ENCODE results near the gene CLHC1.
"Not testable (repeated sequence)": the region's sequence is repeated elsewhere in the genome, so short reads cannot be mapped to it uniquely, and the experiment has no call there.

CLHC1 gene

GRCh38 chr2:55153584-55154299, 78.4 kb downstream of the CLHC1 start:
- DNase-seq (ENCODE audit: low read depth in 2 of 2) = no peak

DNA sequence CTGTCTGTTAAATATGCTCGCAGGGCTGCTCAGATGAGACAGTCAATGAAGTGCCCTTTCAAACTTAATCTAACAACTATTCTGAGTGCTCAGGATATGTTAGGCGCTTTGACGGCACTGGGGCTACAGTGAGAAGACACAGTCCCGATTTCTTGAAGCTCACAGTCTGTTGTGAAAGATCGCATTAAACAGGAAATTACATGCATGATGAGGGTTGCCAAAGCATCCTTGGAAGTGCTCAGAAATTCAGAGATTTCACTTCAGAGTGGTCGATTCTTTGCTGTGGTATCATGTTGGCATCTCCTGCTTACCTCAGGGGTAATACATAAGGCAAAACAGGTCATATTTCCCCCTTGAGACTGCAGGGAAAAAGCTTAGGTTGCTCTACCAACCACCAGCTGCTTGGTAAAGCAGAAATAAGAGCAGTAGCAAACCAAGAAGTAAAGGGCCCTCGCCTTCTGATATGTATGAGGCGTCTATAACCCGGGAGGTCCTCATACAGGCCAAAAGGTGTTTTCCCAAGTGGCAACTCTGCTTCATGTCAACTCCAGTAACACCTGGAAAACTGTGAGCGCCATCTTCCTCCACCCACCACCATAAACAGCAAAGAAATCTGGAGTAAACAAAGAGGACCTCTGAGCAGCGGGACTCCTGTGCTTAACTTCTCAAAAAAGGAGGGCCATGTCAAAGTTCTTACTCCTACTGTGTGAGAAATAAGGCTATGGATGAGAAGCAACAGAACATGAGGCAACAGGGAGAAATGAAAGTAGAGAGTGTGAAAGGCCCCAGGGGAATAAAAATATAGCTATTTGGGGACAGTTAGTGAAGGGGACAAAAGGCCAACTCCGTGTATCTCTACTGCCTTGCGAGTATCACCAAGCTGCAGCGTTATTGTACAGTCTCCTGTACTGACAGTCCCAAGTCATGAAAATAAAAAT, 79.3 kb downstream of the CLHC1 start:
- DNase-seq (ENCODE audit: low read depth in 2 of 2) = no peak

GRCh38 chr2:55151733-55152433, 80.2 kb downstream of the CLHC1 start:
- DNase-seq (ENCODE audit: low read depth in 2 of 2) = no peak

- no peak for DNase-seq (ENCODE audit: low read depth in 2 of 2)
Observed at GRCh38 chr2:55150834-55151233, 81.3 kb downstream of the CLHC1 start.

DNA sequence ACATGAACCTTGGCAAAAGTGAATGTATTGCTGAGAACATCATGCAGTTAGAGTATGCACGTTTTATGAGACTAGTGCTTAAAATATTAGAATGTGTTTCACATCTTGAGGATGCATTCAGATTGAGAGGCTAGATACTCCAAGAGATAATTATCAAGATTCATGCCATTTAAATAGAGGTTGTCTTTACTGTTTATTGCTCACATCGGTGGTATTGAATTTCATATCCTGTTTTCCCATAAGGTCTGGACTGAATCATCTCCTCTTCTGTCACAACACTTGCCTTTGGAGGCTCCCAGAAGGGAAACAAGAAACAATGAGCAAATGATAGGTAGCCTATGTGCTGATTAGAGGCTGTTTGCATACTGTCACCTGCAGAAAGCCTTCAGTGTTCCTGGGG, 83.8 kb downstream of the CLHC1 start:
- no peak for DNase-seq (ENCODE audit: low read depth in 2 of 2)

DNA sequence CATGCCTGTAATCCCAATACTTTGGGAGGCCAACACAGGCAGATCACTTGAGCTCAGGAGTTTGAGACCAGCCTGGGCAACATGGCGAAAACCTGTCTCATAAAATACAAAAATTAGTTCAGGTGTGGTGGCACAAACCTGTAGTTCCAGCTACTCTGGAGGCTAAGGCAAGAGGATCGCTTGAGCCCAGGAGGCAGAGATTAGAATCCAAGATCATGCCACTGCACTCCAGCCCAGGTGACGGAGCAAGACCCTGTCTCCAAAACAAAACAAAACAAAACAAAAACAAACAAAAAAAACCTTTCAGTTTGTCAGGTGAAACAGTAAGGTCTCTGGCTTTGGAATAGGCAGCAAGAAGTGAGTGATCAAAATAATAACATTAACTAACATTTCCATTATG, 84.6 kb downstream of the CLHC1 start:
- DNase-seq (ENCODE audit: low read depth in 2 of 2) = no peak

DNA sequence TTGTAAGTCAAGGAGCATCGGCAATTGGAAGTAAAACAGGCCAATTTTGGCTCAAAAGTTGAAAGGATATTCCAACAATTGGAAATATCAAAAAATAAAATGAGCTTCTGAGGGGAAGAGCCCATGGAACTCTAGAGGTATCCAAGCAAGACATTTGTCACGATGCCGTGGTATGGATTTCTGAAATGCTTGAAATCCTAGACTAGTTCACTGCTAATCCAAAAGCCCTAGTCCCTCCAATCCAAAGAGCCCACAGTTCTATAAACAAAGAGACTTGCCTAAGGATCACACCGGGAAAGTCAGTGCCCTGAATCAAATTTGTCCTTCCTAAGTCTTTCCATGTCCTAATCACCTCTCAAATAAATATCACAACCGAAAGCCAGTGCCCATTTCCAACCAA, 85.1 kb downstream of the CLHC1 start:
- DNase-seq (ENCODE audit: low read depth in 2 of 2) = no peak

DNA sequence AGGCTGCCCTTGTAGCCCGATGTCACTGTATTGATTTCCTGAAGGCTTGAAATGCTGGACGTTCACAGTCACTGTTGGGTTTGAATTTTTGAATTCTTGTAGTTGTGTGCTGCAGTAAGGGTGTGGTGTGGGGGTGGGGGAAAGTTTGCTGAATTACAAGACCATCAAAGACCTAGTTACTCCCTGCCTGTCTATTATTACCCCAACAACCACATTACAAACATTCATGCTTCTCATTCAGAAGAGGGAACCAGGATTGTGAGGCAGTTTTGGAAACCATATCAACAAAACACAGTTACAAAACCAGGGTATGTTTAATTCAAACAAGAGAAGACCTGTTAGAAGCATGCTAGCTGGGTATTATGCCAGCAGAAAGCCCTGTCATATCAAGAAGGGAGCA, 85.8 kb downstream of the CLHC1 start:
- DNase-seq (ENCODE audit: low read depth in 2 of 2) = no peak

DNA sequence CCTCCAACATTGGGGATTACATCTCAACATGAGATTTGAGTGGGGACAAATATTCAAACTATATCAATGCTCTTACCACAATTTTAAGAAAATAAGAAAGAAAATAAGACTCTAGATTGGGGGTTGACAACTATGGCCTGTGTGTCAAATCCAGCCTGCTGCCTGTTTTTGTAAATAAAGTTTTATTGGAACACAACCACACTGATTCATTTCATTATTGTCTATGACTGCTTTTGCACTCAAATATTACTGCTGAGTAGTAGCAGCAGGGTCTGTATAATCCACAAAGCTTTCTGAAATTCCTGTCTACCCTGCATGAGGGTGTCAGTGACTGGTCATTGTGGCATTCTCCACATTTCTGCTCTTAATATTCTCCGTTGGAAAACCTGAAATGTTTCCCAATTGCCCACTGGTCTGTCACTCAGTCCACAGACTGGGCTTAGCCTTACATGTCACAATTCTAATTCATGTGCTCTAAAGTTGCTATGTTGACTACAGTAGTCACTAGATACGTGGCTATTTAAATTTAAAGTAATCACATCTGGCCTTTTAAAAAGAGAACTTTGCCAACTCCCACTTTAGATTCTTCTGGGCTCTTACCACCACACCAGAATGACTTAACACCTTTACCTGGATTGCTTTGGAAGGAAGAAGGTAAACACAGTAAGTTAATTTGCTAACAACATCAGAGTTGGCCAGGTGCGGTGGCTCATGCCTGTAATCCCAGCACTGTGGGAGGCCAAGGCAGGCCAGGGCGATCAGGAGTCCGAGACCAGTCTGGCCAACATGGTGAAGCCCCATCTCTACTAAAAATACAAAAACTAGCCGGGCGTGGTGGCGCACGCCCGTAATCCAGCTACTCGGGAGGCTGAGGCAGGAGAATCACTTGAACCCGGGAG, 86.9 kb downstream of the CLHC1 start:
- DNase-seq (ENCODE audit: low read depth in 2 of 2) = no peak

GRCh38 chr2:55143706-55144105, 88.4 kb downstream of the CLHC1 start:
- not testable (repeated sequence) for DNase-seq (ENCODE audit: low read depth in 2 of 2)

- no peak for DNase-seq (ENCODE audit: low read depth in 2 of 2)
Observed at GRCh38 chr2:55142518-55142917, 89.6 kb downstream of the CLHC1 start.

DNA sequence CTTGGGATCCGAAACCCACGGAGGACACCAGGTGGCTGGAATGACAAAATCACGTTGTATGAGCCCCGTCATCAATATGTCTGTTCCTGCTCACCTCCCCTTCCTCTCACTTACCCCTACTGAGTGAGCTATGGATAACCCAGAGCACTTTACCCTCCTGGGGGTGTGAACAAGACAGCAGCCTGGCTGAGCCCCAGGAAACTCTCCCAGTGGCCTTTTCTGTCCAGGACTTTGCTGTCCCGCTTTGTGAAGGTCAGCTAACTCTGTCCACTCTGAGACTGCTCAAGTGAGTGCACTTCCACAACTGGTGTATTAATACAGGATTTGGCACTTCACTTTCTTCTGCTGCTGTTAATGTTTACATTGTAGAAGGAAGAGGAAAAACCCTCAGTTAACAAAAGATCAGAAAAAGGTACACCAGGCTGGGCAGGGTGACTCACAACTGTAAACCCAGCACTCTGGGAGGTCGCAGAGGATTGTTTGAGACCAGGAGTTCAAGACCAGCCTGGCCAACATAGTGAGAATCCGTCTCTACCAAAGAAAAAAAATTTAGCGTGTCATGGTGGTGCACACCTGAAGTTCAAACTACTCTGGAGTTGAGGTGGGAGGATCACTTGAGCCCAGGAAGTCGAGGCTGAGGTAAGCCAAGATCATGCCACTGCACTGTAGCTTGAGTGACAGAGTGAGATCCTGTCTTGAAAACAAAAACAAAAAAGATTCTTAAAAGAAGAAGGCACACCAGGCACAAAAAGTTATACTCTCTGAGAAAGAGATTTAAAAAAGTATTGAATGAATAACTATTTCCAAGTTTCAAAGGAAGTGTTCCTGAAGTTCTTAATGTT, 90.3 kb downstream of the CLHC1 start:
- no peak for DNase-seq (ENCODE audit: low read depth in 2 of 2)

DNA sequence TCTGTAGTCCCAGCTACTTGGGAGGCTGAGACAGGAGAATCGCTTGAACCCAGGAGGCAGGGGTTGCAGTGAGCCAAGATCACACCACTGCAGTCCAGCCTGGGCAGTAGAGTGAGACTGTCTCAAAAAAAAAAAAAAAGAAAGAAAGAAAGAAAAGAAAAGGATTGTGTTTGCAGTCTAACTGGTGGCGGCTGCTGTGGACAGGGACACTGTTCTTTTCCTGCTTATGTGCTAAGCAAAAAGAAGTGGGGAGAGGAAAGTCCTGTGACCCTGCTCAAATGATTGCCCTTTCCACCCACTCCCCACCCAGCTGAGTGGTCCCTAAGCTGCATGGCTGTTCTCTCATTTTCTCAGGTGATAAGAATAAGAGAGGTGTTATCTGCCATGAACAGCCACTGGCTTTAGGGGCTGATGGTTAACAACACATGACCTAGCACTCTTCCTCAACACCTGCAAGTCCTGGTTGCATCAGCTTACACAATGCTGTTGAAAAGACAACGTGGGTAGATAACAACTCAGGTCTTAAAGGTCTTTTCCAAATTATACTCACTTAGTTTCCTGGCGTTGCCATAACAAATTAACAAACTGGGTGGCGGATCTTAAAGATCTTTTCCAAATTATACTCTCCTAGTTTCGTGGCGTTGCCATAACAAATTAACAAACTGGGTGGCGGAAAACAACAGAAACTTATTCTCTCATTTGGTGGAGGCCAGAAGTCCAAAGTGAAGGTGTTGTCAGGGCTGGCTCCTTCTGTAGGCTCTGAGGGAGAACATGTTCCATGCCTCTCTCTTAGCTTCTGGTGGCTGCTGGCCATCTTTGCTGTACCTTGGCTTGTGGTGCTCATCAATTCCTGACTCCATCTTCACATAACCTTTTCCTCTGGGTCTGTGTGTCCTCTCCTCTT, 91.5 kb downstream of the CLHC1 start:
- DNase-seq (ENCODE audit: low read depth in 2 of 2) = no peak

DNA sequence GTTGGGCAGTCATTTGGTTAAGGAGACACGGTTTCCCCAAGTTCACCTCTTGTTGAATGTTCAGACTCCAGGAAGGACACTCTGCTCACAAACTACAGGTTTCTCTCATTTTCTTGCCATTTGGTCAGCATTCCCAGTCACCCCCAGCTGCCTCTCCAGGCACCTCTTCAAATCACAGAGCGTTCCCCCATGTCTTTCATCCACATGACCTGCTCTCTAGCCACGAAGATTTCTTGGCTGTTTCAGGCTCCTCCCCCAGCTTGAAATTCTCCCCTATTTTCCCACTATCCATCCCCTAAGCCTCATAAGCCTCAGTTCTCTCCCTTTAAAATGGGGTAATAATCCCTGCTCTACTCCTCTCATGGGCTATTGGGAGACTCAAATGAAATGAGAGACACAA, 92.8 kb downstream of the CLHC1 start:
- DNase-seq (ENCODE audit: low read depth in 2 of 2) = no peak

GRCh38 chr2:55138882-55139229, 93.2 kb downstream of the CLHC1 start:
- no peak for DNase-seq (ENCODE audit: low read depth in 2 of 2)

GRCh38 chr2:55138014-55138881, 93.8 kb downstream of the CLHC1 start:
- no peak for DNase-seq (ENCODE audit: low read depth in 2 of 2)

DNA sequence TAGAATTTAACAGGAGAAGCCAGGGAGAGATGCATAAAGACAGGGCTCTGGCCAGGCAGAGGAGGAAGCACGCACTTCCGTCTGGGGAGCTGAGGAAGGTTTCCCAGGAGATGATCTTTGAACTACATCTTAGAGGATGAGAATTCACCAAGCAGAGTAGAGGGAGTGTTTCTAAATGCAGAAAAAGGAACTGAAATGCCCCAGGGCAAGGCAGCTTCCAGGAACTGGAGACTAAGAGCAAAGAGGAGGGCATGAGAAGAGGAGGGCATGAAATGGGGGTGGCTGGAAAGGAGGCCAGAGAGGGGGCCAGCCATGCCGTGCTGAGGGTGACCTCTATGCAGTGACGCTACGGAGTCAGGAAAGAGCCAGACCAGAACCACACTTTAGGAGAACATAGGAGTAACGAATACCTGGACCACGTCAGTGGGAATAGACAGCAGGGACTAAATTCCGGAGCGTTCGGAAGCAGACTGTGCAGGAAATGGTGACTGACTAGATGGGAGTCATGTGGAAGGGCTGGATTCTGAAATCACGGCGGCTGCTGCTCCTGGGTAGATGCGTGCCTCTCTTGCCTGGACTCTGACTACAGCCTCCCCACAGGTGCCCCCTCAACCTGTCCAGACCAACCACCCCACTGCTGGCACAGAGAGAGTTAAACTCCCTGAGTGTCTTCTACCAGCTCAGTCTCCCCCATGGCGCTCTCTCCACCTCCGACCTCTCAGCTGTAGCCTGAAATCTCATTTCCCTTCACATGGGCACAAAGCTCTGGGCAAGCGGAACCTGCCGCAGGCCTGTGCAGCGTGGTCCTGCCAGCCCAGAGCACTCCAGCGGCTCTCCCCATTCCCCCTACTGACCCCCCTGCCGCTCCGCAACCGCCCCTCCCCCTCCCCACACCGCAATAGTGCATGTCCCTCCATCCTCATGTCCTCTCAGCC, 94.8 kb downstream of the CLHC1 start:
- DNase-seq (ENCODE audit: low read depth in 2 of 2) = no peak
